Measurements from ENCODE around the gene FAM3D. TPM values are rescaled to one million over a fixed set of nuclear protein-coding genes. Genes with fewer than 3 reads are reported as not detected.
A peak's percentile ranks its signal among the peaks of the same experiment; 100 is the strongest.

The FAM3D gene
- total RNA-seq, 2 donors from 2014 or later = 4.7 to 11.6 TPM

GRCh38 chr3:58654466-58654865 is 12.1 kb downstream of the FAM3D start:
- H3K36me3 ChIP-seq = no peaks in the 10 kb centered on the region
- no peaks in the 10 kb centered on the region for H3K4me1 ChIP-seq (replicated peaks)
- H3K27me3 ChIP-seq (replicated peaks; ENCODE audit: insufficient read depth) = no peaks in the 10 kb centered on the region
- DNase-seq (ENCODE audit: low spot score) = no peak
- H3K27ac ChIP-seq = no peak overlapping the region
- intact Hi-C loops (cut with DNase I) = no loop called here
- 88% methylated on average over 6 of the region's 6 CpGs for WGBS
- H3K9me3 ChIP-seq = no peaks in the 10 kb centered on the region
- no peak overlapping the region for H3K4me3 ChIP-seq
- TF ChIP-seq POLR2A (IDR thresholded peaks at IDR 0.05) (no peak), POLR2AphosphoS5 (IDR thresholded peaks at IDR 0.05) (no peak), CTCF (IDR thresholded peaks at IDR 0.05) (no peak)

GRCh38 chr3:58652624-58653023 is 13.9 kb downstream of the FAM3D start:
- H3K27ac ChIP-seq = no peak overlapping the region
- H3K36me3 ChIP-seq = no peaks in the 10 kb centered on the region
- DNase-seq (ENCODE audit: low spot score) = no peak
- H3K4me1 ChIP-seq (replicated peaks) = peaks cover under 1% of the 10 kb centered on the region
- intact Hi-C loops (cut with DNase I) = no loop called here
- WGBS = 60% methylated on average over 2 of the region's 2 CpGs
- TF ChIP-seq POLR2A (IDR thresholded peaks at IDR 0.05) = no peak
- no peak for TF ChIP-seq POLR2AphosphoS5 (IDR thresholded peaks at IDR 0.05)
- TF ChIP-seq CTCF (IDR thresholded peaks at IDR 0.05) = no peak
- H3K4me3 ChIP-seq = no peak overlapping the region
- no peaks in the 10 kb centered on the region for H3K27me3 ChIP-seq (replicated peaks; ENCODE audit: insufficient read depth)
- H3K9me3 ChIP-seq = no peaks in the 10 kb centered on the region

GRCh38 chr3:58651276-58651675 is 15.3 kb downstream of the FAM3D start:
- Histone ChIP-seq H3K27me3 (replicated peaks; ENCODE audit: insufficient read depth) (no peaks in the 10 kb centered on the region), H3K27ac (no peak overlapping the region), H3K36me3 (no peaks in the 10 kb centered on the region), H3K4me1 (replicated peaks) (peaks cover 9% of the 10 kb centered on the region), H3K9me3 (no peaks in the 10 kb centered on the region), H3K4me3 (no peak overlapping the region)
- no peak for DNase-seq (ENCODE audit: low spot score)
- intact Hi-C loops (cut with DNase I) = no loop called here
- no peak for TF ChIP-seq POLR2A (IDR thresholded peaks at IDR 0.05)
- TF ChIP-seq POLR2AphosphoS5 (IDR thresholded peaks at IDR 0.05) = no peak
- no peak for TF ChIP-seq CTCF (IDR thresholded peaks at IDR 0.05)

- no peaks in the 10 kb centered on the region for H3K36me3 ChIP-seq
- no peak for TF ChIP-seq POLR2A (IDR thresholded peaks at IDR 0.05)
- TF ChIP-seq POLR2AphosphoS5 (IDR thresholded peaks at IDR 0.05) = peak; percentile 84
- TF ChIP-seq CTCF (IDR thresholded peaks at IDR 0.05) = no peak
- 66% methylated on average over 3 of the region's 3 CpGs for WGBS
- no peaks in the 10 kb centered on the region for H3K27me3 ChIP-seq (replicated peaks; ENCODE audit: insufficient read depth)
- peak; percentile 53 for DNase-seq (ENCODE audit: low spot score)
- H3K9me3 ChIP-seq = no peaks in the 10 kb centered on the region
- H3K4me3 ChIP-seq = no peak overlapping the region
- peak overlapping the region in 1 of 2 donors; percentile 20 for H3K27ac ChIP-seq
- intact Hi-C loops (cut with DNase I) = loop anchor here (10.0 kb wide), 2 partner anchors 927 to 1207 kb away; no protein-coding TSS in a partner anchor
- peaks cover 9% of the 10 kb centered on the region for H3K4me1 ChIP-seq (replicated peaks)
These were observed 19.0 kb downstream of the FAM3D start for GRCh38 chr3:58647381-58648141.

- no peak overlapping the region for H3K27ac ChIP-seq
- peak; percentile 45 for DNase-seq (ENCODE audit: low spot score)
- no peak overlapping the region for H3K4me3 ChIP-seq
- TF ChIP-seq POLR2A (IDR thresholded peaks at IDR 0.05) (no peak), CTCF (IDR thresholded peaks at IDR 0.05) (no peak), POLR2AphosphoS5 (IDR thresholded peaks at IDR 0.05) (no peak)
- intact Hi-C loops (cut with DNase I) = loop anchor here (10.0 kb wide), 2 partner anchors 928 to 1208 kb away; no protein-coding TSS in a partner anchor
- no peaks in the 10 kb centered on the region for H3K9me3 ChIP-seq
- no peaks in the 10 kb centered on the region for H3K27me3 ChIP-seq (replicated peaks; ENCODE audit: insufficient read depth)
- H3K4me1 ChIP-seq (replicated peaks) = peaks cover 9% of the 10 kb centered on the region
- WGBS = 62% methylated on average over 3 of the region's 3 CpGs
- no peaks in the 10 kb centered on the region for H3K36me3 ChIP-seq
These were observed 20.1 kb downstream of the FAM3D start for GRCh38 chr3:58646503-58646902.
